Measurements from ENCODE around the gene UQCC3.
"Not testable (repeated sequence)": the region's sequence is repeated elsewhere in the genome, so short reads cannot be mapped to it uniquely, and the experiment has no call there.

Gene UQCC3

GRCh38 chr11:62665599-62666258 lies 5.7 kb upstream of the UQCC3 start:
- in situ Hi-C loops (cut with MboI; ENCODE audit: low sequenced_read_pairs) = no loop called here

GRCh38 chr11:62666259-62666926 lies 5.1 kb upstream of the UQCC3 start:
- in situ Hi-C loops (cut with MboI; ENCODE audit: low sequenced_read_pairs) = no loop called here

DNA sequence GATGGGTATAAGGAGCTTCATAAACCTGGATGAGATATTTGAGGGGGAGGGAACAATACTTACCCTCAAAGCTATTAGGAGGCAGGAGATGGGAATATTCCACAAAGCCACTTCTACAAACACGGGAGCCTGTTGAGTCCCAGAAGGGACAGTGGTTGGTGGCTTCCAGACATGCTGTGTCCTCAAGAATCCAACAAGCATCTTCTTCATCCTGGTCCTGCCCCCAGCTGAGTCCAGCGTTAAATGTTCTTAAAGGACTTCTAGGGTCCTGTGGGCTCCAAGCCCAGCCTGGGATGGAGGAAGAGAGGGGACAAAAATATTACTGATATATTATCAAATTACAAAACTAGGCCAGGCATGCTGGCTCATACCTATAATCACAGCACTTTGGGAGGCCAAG lies 4.0 kb upstream of the UQCC3 start:
- in situ Hi-C loops (cut with MboI; ENCODE audit: low sequenced_read_pairs) = no loop called here

DNA sequence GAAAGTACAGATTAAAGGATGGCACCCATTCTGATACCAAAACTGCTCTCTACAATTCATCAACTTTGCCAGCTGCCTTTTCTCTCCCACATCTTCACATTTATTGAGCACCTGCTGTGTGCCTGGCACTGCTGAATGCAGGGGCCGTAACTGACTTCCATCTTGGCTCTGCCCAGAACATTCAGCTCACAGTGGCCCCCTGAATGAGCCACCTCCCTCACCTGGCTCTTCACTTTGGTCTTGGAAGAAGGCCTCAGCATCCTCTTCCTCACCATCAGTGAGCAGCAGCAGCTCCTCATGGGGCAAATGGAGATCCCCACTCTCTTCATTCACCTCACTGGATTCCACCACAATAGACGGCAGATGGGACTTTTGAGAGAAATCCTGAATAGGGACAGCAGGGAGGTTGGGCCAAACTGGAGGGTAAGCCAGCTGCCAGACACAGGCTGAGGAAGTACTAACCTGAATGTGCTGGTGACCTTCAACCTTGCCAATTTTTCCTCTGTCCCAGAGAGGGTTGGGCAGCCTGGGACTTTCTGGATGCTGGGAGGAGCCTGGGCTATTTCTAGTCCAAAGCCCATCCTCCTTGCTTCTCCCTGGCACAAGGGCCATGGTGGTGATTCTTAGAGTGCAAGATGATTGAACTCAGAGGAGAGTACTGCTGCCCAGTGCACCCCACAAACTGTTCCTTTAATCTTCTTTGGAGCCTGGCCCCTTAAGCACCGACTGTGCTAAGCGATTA lies 1.9 kb upstream of the UQCC3 start:
- in situ Hi-C loops (cut with MboI; ENCODE audit: low sequenced_read_pairs) = no loop called here

DNA sequence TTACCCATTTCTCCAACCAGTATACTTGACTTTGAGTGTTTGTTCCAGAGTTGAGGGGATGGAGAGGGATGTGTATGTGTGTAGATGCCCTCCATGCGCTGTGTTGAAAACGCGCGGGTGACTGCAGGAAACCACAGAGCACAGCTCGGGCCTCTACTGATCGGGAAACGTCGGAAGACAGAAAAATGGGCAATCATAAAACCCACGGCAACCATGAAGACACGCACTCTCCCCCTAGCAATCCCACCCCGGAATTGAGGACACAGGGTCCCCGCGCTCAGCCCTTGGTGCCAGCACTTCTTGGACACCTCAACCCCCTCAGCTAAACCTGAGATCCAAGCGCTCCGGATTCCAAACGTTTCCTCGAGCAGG lies 251 bp upstream of the UQCC3 start:
- in situ Hi-C loops (cut with MboI; ENCODE audit: low sequenced_read_pairs) = no loop called here

DNA sequence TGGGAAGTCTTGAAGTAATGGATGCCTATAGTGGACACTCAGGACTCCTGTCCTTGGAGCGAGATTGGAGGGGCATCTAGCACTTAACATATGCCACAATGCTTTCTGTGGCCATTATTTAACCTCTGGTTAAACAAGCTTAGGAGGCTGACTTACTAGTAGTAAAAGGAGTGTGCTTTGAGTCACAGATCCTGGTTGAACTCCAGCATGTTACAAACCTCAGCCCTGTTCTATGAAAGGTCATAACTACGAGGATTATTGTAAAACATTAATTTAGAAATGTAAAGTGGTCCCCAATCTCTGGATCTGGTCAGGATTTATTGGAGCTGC lies 1.7 kb downstream of the UQCC3 start:
- in situ Hi-C loops (cut with MboI; ENCODE audit: low sequenced_read_pairs) = no loop called here

DNA sequence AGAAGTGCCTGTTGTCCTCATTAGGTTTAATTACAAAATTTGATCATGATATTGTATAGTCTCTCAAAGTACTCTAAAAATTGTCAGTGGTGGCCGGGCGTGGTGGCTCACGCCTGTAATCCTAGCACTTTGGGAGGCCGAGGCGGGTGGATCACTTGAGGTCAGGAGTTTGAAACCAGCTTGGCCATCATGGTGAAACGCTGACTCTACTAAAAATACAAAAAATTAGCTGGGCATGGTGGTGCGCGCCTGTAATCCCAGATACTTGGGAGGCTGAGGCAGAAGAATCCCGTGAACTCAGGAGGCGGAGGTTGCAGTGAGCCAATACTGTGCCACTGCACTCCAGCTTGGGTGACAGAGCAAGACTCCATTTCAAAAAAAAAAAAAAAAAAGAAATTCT lies 3.9 kb downstream of the UQCC3 start:
- in situ Hi-C loops (cut with MboI; ENCODE audit: low sequenced_read_pairs) = not testable (repeated sequence)

DNA sequence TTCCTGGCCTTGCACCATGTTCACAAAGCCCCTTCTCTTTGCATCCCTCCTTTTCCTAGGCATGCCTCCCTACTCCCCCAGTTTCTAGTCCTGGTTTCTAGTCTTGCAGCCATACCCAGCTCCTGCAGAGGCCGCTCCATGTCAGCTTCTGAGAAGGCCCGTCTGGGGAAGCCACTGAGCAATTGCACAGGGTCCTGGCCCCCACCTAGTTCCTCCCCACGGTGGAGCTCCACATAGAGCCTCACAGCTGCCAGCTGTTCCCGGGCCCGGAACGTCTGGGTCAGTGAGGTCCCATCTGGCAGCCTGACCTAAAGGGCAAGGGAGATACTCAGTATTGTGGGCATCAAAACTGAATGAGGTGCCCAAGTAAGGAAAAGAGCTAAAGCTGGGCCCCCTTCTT lies 5.2 kb downstream of the UQCC3 start:
- in situ Hi-C loops (cut with MboI; ENCODE audit: low sequenced_read_pairs) = no loop called here

- in situ Hi-C loops (cut with MboI; ENCODE audit: low sequenced_read_pairs) = no loop called here
Observed at GRCh38 chr11:62677156-62677555, 5.7 kb downstream of the UQCC3 start.

- in situ Hi-C loops (cut with MboI; ENCODE audit: low sequenced_read_pairs) = no loop called here
Observed at GRCh38 chr11:62677714-62678113, 6.2 kb downstream of the UQCC3 start.

DNA sequence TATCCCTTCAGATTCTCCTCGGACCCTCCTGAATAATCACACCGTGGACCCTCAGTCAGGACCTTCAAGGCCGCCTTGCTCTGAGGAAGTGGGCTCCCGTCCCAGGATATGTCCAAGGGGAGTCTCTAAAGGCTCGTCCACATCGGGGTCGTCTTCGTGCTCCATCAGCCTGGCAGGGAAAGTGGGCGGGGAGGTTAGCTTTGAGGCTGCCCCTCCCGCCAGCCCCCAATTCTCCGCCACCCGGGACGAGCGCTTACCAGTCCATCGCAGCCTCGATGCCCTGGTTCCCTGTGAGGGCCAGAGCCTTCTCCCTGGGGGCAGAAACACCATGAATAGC lies 6.9 kb downstream of the UQCC3 start:
- in situ Hi-C loops (cut with MboI; ENCODE audit: low sequenced_read_pairs) = no loop called here

DNA sequence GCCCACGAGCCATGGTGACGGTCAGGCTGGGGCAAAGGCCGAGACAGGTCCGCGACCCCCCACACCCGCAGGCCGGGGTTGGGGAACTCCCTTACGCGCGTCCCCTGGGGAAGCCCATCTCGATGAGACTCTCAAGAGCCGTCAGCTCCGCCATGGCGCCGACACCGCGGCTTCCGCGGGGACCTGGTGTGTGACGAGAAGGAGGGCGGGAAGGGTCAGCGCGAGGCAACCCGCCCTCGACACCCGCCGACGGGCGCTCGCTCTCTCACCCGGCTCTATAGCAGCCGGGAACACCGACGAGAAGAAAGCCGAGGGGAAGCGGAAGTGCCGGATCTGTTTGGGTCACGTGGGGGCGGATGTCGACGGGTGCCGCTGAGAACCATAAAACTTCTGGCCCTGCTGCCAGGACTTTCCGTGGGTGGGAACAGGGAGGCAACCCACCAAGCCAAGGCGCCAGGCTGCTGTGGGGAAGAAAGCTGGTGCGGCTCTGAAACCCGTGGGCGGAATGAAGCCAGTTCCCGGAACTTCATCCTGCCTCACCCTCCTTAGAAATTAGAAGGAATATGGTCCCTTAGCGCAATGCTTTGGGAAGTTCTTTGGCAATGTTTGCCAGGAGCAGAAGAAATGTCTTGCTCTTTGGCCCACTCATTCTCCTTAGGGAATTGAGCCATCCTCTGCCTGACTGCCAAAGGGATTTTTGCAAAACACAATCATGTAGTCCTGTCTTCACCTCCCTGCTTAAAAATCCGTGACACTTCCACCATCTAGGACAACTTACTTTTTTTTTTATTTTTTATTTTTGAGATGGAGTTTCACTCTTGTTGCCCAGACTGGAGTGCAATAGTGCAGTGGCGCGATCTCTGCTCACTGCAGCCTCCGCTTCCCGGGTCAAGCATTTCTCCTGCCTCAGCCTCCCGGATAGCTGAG lies 7.6 kb downstream of the UQCC3 start, which contains the start of gene UBXN1:
Gene UBXN1 (minus strand): TSS at position 304 of the 927 bp plus-strand sequence. CDS start 150 bp downstream, at position 154.
- in situ Hi-C loops (cut with MboI; ENCODE audit: low sequenced_read_pairs) = no loop called here

- in situ Hi-C loops (cut with MboI; ENCODE audit: low sequenced_read_pairs) = no loop called here
Observed at GRCh38 chr11:62680825-62681240, 9.4 kb downstream of the UQCC3 start.

GRCh38 chr11:62682518-62682917 lies 11.0 kb downstream of the UQCC3 start:
- in situ Hi-C loops (cut with MboI; ENCODE audit: low sequenced_read_pairs) = no loop called here

DNA sequence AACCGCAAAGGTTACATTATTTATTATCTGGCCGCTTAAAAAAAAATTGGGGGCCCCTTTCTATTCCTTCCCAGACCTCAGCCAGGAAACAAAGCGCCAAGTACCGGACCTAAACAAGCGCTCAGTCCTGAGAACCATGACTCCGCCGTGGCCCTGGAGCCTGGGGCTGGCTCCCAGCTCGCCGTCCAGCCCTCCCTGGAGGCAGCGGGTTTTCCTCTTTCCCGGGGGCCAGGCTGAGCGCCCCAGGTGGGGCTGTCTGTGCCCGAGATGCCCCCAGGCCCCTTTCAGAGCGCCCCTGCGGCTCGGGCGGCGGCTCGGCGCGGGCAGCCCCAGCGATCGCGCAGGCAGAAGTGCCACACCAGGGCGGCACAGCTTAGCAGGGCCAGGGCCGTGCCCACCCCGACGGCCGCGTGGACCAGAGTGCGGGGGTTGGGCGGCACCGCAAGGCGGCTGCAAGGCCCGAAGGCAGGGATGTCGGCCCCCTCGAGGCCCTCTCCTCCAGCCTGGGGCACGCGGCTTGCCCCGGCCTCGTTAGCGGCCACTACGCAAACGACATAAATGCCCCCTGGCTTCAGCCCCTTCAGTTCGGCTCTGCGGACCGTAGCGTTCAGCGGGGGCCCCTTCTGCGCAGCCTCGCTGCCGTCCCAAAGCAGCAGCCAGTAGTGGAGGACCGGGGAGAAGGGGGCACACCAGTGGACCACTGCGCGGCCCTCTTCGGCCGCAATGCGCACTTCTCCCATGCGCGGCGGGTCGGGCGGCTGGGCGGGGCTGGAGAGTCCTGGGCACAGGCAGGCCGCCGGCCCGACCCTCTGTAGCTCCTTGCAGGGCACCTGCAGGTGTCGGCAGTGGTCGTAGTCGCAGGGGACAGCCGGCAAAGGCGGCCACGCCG lies 16.3 kb downstream of the UQCC3 start:
- in situ Hi-C loops (cut with MboI; ENCODE audit: low sequenced_read_pairs) = no loop called here

DNA sequence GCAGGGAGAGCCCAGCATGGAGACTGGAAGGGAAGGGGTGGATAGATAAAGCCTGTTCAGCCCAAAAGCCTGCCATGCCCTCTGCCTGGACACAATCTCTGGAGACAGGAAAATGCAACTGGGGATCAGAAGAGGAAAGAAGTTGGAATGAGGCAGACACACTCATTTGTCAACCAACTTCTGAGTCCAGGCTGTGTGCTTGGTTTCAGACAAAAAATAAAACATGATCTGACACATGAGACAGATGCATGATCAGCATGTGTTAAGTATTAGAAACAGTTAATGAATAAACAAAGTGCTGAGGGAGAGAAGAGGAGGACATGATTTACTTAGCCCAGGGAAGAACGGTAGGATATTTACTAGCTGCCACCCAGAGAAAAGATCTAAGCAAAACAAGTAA lies 17.0 kb downstream of the UQCC3 start:
- in situ Hi-C loops (cut with MboI; ENCODE audit: low sequenced_read_pairs) = no loop called here

DNA sequence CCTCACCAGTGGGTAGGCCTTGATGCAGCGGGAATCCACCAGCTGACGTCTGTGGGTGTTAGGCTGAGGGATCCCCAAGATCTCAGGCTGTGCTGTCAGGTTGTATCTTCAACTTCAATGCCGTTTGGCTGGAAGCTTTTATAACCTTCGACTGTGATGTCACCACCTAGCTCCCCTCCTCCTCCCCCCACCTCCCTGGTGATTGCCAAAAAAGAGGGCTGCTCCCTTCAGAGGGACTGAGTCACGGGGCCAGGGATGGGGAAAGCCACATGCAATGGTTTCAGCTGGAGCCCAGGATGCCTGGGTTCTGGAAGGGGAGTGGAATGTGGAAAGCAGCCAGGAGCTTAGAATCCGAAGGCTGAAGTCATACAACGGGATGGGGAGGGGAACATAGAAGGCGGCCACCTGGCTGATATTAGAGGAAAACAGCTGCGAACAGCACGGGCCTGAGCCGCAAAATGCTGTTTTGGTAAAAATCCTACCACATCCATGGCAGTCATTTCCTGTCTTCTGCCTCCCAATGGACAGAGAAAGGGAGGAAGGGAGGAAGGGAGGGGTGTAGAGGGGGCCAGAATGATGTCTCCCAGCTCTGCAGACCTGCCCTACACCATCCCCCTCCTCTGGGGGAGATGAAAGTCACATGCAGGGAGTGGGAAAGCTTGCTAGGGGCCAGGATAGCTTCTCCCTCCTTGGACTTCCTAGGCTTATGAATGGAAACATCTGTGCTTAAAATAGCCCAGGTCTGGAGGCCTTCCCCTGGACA lies 18.1 kb downstream of the UQCC3 start, which contains the start of gene LRRN4CL:
Gene LRRN4CL (minus strand): TSS at position 110 of the 763 bp plus-strand sequence. CDS start 1,022 bp downstream, outside the sequence.
- in situ Hi-C loops (cut with MboI; ENCODE audit: low sequenced_read_pairs) = loop anchor here (10.0 kb wide), 2 partner anchors 95 to 295 kb away; partner anchors contain the start of gene TUT1

GRCh38 chr11:62693624-62694023 lies 22.2 kb downstream of the UQCC3 start:
- in situ Hi-C loops (cut with MboI; ENCODE audit: low sequenced_read_pairs) = loop anchor here (10.0 kb wide), 2 partner anchors 99 to 299 kb away; partner anchors contain the start of gene TUT1

All from HL-60/S4 (cell line).